Stimulated activated CD8-positive, alpha-beta memory T cell treated with anti-CD3 and anti-CD28 coated beads, Interleukin-15, amount 100 ng/mL, for 4 hours (primary cell): ENCODE data around the gene DIP2C.
"Not testable (repeated sequence)": the region's sequence is repeated elsewhere in the genome, so short reads cannot be mapped to it uniquely, and the experiment has no call there.

Experiments used
- DNase-seq, 2 donors: peaks; one replicate each; pipeline ENCODE4 v3.0.0-alpha.2; 2020; ENCODE audit warnings: low read depth in 2 of 2

The DIP2C gene

GRCh38 chr10:278707-279106 is 410.8 kb downstream of the DIP2C start:
- DNase-seq, result no peak

- DNase-seq, result no peak
Observed at GRCh38 chr10:277963-278362, 411.5 kb downstream of the DIP2C start.

GRCh38 chr10:275680-276079 is 413.8 kb downstream of the DIP2C start:
- no peak for DNase-seq

GRCh38 chr10:274866-275265 is 414.6 kb downstream of the DIP2C start:
- no peak for DNase-seq

- no peak for DNase-seq
Observed at GRCh38 chr10:273088-273487, 416.4 kb downstream of the DIP2C start.

GRCh38 chr10:271722-272121 is 417.7 kb downstream of the DIP2C start:
- DNase-seq, result no peak

GRCh38 chr10:271201-271600 is 418.3 kb downstream of the DIP2C start:
- no peak for DNase-seq

GRCh38 chr10:269440-270074 is 419.9 kb downstream of the DIP2C start:
- no peak for DNase-seq

GRCh38 chr10:267705-268104 is 421.8 kb downstream of the DIP2C start:
- no peak for DNase-seq

GRCh38 chr10:266974-267425 is 422.5 kb downstream of the DIP2C start:
- no peak for DNase-seq

- DNase-seq, result not testable (repeated sequence)
Observed at GRCh38 chr10:265816-266588, 423.5 kb downstream of the DIP2C start.

GRCh38 chr10:265074-265440 is 424.4 kb downstream of the DIP2C start:
- DNase-seq, result not testable (repeated sequence)

GRCh38 chr10:264160-265073 is 425.1 kb downstream of the DIP2C start:
- DNase-seq, result not testable (repeated sequence)

GRCh38 chr10:260819-261429 is 428.5 kb downstream of the DIP2C start:
- no peak for DNase-seq

- no peak for DNase-seq
Observed at GRCh38 chr10:251982-252582, 437.4 kb downstream of the DIP2C start.

- DNase-seq, result no peak
Observed at GRCh38 chr10:248307-248706, 441.2 kb downstream of the DIP2C start.

- DNase-seq, result no peak
Observed at GRCh38 chr10:247480-247879, 442.0 kb downstream of the DIP2C start.

GRCh38 chr10:246431-246830 is 443.0 kb downstream of the DIP2C start:
- no peak for DNase-seq

GRCh38 chr10:244227-244626 is 445.2 kb downstream of the DIP2C start:
- DNase-seq, result no peak

GRCh38 chr10:241966-242643 is 447.4 kb downstream of the DIP2C start:
- no peak for DNase-seq

GRCh38 chr10:241451-241850 is 448.0 kb downstream of the DIP2C start:
- no peak for DNase-seq
